Hepatocyte (in vitro differentiated cells): ENCODE results near the gene BICD1. TPM values are rescaled to one million over a fixed set of nuclear protein-coding genes. Genes with fewer than 3 reads are reported as not detected.

ENCODE experiments used
- DNase-seq: peaks from one replicate; pipeline ENCODE4 v3.0.0-alpha.2; 2016; ENCODE audit warnings: low spot score
- H2AFZ ChIP-seq: fragments of 200-600 bp; sonication (generic); 2 replicates; pipeline ENCODE4 v1.6.0; 2016; ENCODE audit warnings: antibody characterized with exemption, mild to moderate bottlenecking
- H3K27ac ChIP-seq: fragments of 200-600 bp; sonication (generic); 2 replicates; pipeline ENCODE4 v1.5.1; 2016; ENCODE audit warnings: mild to moderate bottlenecking
- H3K27me3 ChIP-seq: fragments of 200-600 bp; sonication (generic); 2 replicates; pipeline ENCODE4 v1.6.1; 2016
- H3K36me3 ChIP-seq: fragments of 200-600 bp; sonication (generic); replicated peaks from 2 replicates; pipeline ENCODE4 v1.5.1; 2016; ENCODE audit warnings: low read depth; ENCODE audit not compliant: insufficient read depth
- H3K4me1 ChIP-seq: fragments of 200-600 bp; sonication (generic); 2 replicates; pipeline ENCODE4 v1.5.1; 2016; ENCODE audit warnings: mild to moderate bottlenecking, moderate library complexity; ENCODE audit not compliant: insufficient read depth
- H3K4me2 ChIP-seq: fragments of 200-600 bp; sonication (generic); 2 replicates; pipeline ENCODE4 v1.6.0; 2016
- H3K4me3 ChIP-seq: fragments of 200-600 bp; sonication (generic); 2 replicates; pipeline ENCODE4 v1.5.1; 2016; ENCODE audit warnings: mild to moderate bottlenecking
- H3K79me2 ChIP-seq: fragments of 200-600 bp; sonication (generic); 2 replicates; pipeline ENCODE4 v1.6.0; 2017; ENCODE audit warnings: mild to moderate bottlenecking
- H3K9me2 ChIP-seq: fragments of 200-600 bp; sonication (generic); replicated peaks from 2 replicates; pipeline ENCODE4 v1.6.0; 2017; ENCODE audit warnings: mild to moderate bottlenecking; ENCODE audit not compliant: insufficient read depth
- H3K9me3 ChIP-seq: fragments of 200-600 bp; sonication (generic); 2 replicates; pipeline ENCODE4 v1.5.1; 2016; ENCODE audit warnings: low read depth, mild to moderate bottlenecking
- H4K20me1 ChIP-seq: fragments of 200-600 bp; sonication (generic); 2 replicates; pipeline ENCODE4 v1.6.0; 2016; ENCODE audit warnings: mild to moderate bottlenecking; ENCODE audit not compliant: insufficient read depth, poor library complexity, severe bottlenecking
- EZH2 ChIP-seq: fragments of 200-600 bp; sonication (generic); IDR thresholded peaks from 2 replicates; pipeline ENCODE4 v1.6.1; 2016; ENCODE audit warnings: antibody characterized with exemption, mild to moderate bottlenecking, borderline replicate concordance
- EZH2phosphoT487 ChIP-seq: fragments of 200-600 bp; sonication (generic); IDR thresholded peaks from one replicate; pipeline ENCODE4 v1.6.1; 2018; ENCODE audit warnings: antibody characterized with exemption, mild to moderate bottlenecking, low read depth, moderate library complexity; ENCODE audit not compliant: unreplicated experiment, severe bottlenecking
- WGBS: methylation state at CpG from one replicate; pipeline ENCODE4 v1.1.6; 2016; ENCODE audit warnings: low lambda C conversion rate; ENCODE audit errors: missing lambda C conversion rate; 5-methylcytosine and 5-hydroxymethylcytosine counted together
- polyA plus RNA-seq: library from polyadenylated mRNA; unstranded; fragments of >200 nt; fragmentation: Nextera tagmentation; extraction: Ambion mirVana; gene quantifications from 2 replicates; pipeline ENCODE4 v1.2.1, GENCODE V29; 2016
- total RNA-seq: library from RNA; depleted of rRNA; stranded (reverse); fragments of >200 nt; gene quantifications from 2 replicates; pipeline ENCODE4 v1.2.3, GENCODE V29; 2014
- TF ChIP-seq, protein P1 (sequence below): fragments of 200-600 bp; sonication (generic); IDR thresholded peaks from 2 replicates; pipeline ENCODE4 v1.5.1; 2016; ENCODE audit warnings: antibody characterized with exemption, mild to moderate bottlenecking; ENCODE audit not compliant: poor library complexity

BICD1 gene
- total and polyA plus RNA-seq, 2 experiments from 2014 or later: 19.7 to 23.6 TPM

DNA sequence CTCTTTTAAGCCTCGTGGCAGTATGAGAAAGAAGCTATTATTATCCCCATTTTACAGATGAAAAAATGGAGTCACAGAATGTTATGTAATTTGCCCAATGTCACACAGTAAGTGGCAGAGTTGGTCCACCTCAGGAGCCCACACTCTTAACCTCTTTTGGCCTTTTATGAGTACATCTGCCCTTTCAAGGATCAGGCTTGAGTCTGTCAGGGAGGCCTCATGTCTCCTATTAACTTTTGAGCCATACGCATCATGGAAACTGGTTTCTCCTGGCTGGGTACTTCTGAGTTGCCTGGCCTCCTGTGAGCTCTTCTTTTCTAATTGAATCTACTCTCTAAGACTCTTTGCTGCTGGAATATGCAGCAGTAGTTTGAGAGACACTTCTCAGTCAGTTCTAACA is 101.7 kb downstream of the BICD1 start:
- Histone ChIP-seq H2AFZ (no peak overlapping the region), H3K79me2 (no peaks in the 10 kb centered on the region), H3K27me3 (no peaks in the 10 kb centered on the region), H3K36me3 (no peaks in the 10 kb centered on the region), H3K4me2 (no peak overlapping the region), H3K9me2 (no peaks in the 10 kb centered on the region), H4K20me1 (no peaks in the 10 kb centered on the region), H3K27ac (no peak overlapping the region), H3K9me3 (no peaks in the 10 kb centered on the region), H3K4me1 (no peaks in the 10 kb centered on the region), H3K4me3 (no peak overlapping the region)
- DNase-seq: no peak
- TF ChIP-seq, protein P1, sequence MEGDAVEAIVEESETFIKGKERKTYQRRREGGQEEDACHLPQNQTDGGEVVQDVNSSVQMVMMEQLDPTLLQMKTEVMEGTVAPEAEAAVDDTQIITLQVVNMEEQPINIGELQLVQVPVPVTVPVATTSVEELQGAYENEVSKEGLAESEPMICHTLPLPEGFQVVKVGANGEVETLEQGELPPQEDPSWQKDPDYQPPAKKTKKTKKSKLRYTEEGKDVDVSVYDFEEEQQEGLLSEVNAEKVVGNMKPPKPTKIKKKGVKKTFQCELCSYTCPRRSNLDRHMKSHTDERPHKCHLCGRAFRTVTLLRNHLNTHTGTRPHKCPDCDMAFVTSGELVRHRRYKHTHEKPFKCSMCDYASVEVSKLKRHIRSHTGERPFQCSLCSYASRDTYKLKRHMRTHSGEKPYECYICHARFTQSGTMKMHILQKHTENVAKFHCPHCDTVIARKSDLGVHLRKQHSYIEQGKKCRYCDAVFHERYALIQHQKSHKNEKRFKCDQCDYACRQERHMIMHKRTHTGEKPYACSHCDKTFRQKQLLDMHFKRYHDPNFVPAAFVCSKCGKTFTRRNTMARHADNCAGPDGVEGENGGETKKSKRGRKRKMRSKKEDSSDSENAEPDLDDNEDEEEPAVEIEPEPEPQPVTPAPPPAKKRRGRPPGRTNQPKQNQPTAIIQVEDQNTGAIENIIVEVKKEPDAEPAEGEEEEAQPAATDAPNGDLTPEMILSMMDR: no peak
- TF ChIP-seq EZH2: no peak
- no peak for TF ChIP-seq EZH2phosphoT487
- 100% methylated on average over 2 of the region's 2 CpGs for WGBS

DNA sequence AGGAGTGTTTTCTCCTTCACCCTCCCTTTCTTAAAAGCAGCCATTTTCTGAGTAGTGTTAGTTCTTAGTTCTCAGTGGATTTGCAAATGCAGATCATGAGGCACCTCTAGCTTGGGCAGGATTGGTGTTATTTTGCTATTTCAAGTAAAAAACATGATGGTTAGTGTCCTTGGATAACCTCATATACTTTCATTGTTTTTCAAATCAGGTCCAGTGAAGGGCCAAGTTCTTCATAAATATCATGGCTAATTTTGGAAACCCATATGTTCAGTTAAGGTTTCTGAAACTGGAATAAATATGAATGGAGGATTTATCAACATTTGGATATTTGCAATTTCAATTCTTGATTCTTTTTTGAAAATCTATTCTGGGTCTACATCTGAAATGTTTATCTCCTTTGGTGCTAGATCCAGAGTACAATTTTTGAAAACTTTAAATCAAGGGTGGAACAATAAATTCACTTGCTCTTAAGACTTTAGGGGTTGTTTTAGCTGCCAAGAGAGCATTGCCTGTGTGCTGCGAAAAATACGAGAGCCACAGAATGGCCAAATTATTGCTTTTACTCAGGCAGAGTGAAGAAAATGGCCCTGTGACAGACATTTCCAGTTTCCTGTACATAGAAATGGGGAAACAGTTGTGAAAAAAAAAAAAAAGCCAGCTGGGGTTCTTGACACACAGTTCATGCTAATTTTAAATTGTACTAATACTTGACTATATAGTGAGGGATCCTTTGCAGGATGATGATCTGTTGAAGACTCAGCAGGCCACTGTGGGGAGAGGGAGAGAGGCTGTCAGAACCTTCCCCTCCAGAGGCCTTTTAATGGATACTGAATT is 104.6 kb downstream of the BICD1 start:
- Histone ChIP-seq H3K27ac (no peak overlapping the region), H3K4me1 (no peaks in the 10 kb centered on the region), H2AFZ (no peak overlapping the region), H3K79me2 (no peaks in the 10 kb centered on the region), H3K4me2 (no peak overlapping the region), H3K4me3 (no peak overlapping the region), H3K27me3 (no peaks in the 10 kb centered on the region), H4K20me1 (no peaks in the 10 kb centered on the region), H3K36me3 (no peaks in the 10 kb centered on the region), H3K9me3 (no peaks in the 10 kb centered on the region), H3K9me2 (no peaks in the 10 kb centered on the region)
- DNase-seq: no peak
- WGBS: 86% methylated on average over 2 of the region's 2 CpGs
- TF ChIP-seq, protein P1: no peak
- no peak for TF ChIP-seq EZH2
- no peak for TF ChIP-seq EZH2phosphoT487

DNA sequence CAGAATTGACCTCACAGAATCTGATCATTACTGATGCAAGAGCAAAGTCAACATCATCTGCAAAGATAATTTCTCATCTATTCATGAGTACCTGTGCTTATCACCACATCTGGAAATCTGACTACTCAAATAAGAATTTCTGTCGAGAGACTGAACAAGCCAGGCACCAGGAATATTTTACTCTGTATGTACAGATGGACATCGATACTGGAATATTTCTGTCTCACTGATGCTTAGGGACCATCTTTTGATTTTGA is 105.2 kb downstream of the BICD1 start:
- Histone ChIP-seq H3K36me3 (no peaks in the 10 kb centered on the region), H3K27me3 (no peaks in the 10 kb centered on the region), H3K27ac (no peak overlapping the region), H4K20me1 (no peaks in the 10 kb centered on the region), H3K79me2 (no peaks in the 10 kb centered on the region), H3K9me2 (no peaks in the 10 kb centered on the region), H3K9me3 (no peaks in the 10 kb centered on the region), H3K4me1 (no peaks in the 10 kb centered on the region), H2AFZ (no peak overlapping the region), H3K4me2 (no peak overlapping the region), H3K4me3 (no peak overlapping the region)
- TF ChIP-seq EZH2phosphoT487: no peak
- TF ChIP-seq EZH2: no peak
- TF ChIP-seq, protein P1: no peak
- 67% methylated on average over 2 of the region's 2 CpGs for WGBS
- no peak for DNase-seq
